B cell (primary cell): ENCODE data around the gene MCHR2. TPM values are rescaled to one million over a fixed set of nuclear protein-coding genes. Genes with fewer than 3 reads are reported as not detected.

Experiments used
- ATAC-seq: fragments of 200-7000 bp; cut with Tn5 transposase; one replicate; pipeline ENCODE4 v1.10.0; 2021; ENCODE audit warnings: low read depth, mild to moderate bottlenecking, moderate number of reproducible peaks, moderate library complexity
- CTCF ChIA-PET: fragments of 350-600 bp; sonication (Branson Sonifier 250); formaldehyde crosslinking; loops from one replicate; lab custom pipeline; 2021; ENCODE audit warnings: antibody characterized with exemption, inconsistent platforms; lab: Charles Lee
- POLR2A ChIA-PET: fragments of 350-600 bp; sonication (Branson Sonifier 250); formaldehyde crosslinking; loops from one replicate; lab custom pipeline; 2021; ENCODE audit warnings: antibody characterized with exemption; lab: Charles Lee
- DNase-seq: peaks from one replicate; pipeline ENCODE4 v3.0.0; 2013
- H2AFZ ChIP-seq: 2 replicates; pipeline ENCODE4 v1.6.1; 2012; ENCODE audit warnings: mild to moderate bottlenecking, low read depth, low read length; ENCODE audit not compliant: insufficient read depth, poor library complexity, severe bottlenecking
- H3K27ac ChIP-seq, 2 donors: 1 replicate in 1 of 2; 2 replicates in 1 of 2; pipeline ENCODE4 v1.5.1; 2012 to 2013; ENCODE audit warnings: low read length in 2 of 2, mild to moderate bottlenecking in 2 of 2, moderate library complexity in 1 of 2
- H3K27me3 ChIP-seq, 4 experiments: fragments of 200-600 bp in 1 of 4; sonication (generic) in 1 of 4; replicated peaks in 1 of 4; 1 replicate in 2 of 4; 2 replicates in 2 of 4; pipeline versions ENCODE4 v1.6.1 to v1.7.0; 2013 to 2016; ENCODE audit warnings: low read length in 3 of 4, mild to moderate bottlenecking in 2 of 4, mixed read lengths in 1 of 4, moderate library complexity in 1 of 4; ENCODE audit not compliant: insufficient read depth in 4 of 4, control insufficient read depth in 3 of 4; ENCODE audit errors: control extremely low read depth in 1 of 4
- H3K36me3 ChIP-seq, 2 experiments: replicated peaks in 1 of 2; 1 replicate in 1 of 2; 2 replicates in 1 of 2; pipeline versions ENCODE4 v1.6.1 to v1.7.1; 2013; ENCODE audit warnings: low read length in 1 of 2; ENCODE audit not compliant: insufficient read depth in 2 of 2, control insufficient read depth in 1 of 2; ENCODE audit errors: control extremely low read depth in 1 of 2, extremely low read depth in 1 of 2
- H3K4me1 ChIP-seq, 2 donors: fragments of 200-600 bp in 1 of 2; sonication (generic) in 1 of 2; 1 replicate in 1 of 2; 2 replicates in 1 of 2; pipeline versions ENCODE4 v1.5.1 to v1.6.1; 2013 to 2017; ENCODE audit warnings: low read length in 2 of 2; ENCODE audit not compliant: control insufficient read depth in 2 of 2, insufficient read depth in 2 of 2
- H3K4me2 ChIP-seq: replicated peaks from 2 replicates; pipeline ENCODE3; 2012; ENCODE audit warnings: mild to moderate bottlenecking, low read depth, low read length; ENCODE audit not compliant: poor library complexity, severe bottlenecking
- H3K4me3 ChIP-seq, 5 experiments: fragments of 200-600 bp in 1 of 5; sonication (generic) in 1 of 5; 1 replicate in 3 of 5; 2 replicates in 2 of 5; pipeline versions ENCODE4 v1.5.1 to v1.7.0; 2011 to 2016; ENCODE audit warnings: low read length in 4 of 5, mild to moderate bottlenecking in 4 of 5, low read depth in 2 of 5, control low read depth in 1 of 5, moderate library complexity in 1 of 5; ENCODE audit not compliant: insufficient read depth in 1 of 5; ENCODE audit errors: control extremely low read depth in 1 of 5, extremely low read depth in 1 of 5
- H3K79me2 ChIP-seq: fragments of 200-600 bp; sonication (generic); one replicate; pipeline ENCODE4 v1.6.0; 2016; ENCODE audit warnings: low read length; ENCODE audit not compliant: control insufficient read depth, insufficient read depth
- H3K9ac ChIP-seq: fragments of 200-600 bp; sonication (generic); 2 replicates; pipeline ENCODE4 v1.6.1; 2017; ENCODE audit warnings: mild to moderate bottlenecking, low read length, moderate library complexity
- H3K9me3 ChIP-seq, 3 donors: one replicate each; pipeline versions ENCODE4 v1.6.1 to v1.7.1; 2013; ENCODE audit warnings: low read length in 2 of 3; ENCODE audit not compliant: control insufficient read depth in 2 of 3, insufficient read depth in 1 of 3; ENCODE audit errors: control extremely low read depth in 1 of 3
- H4K20me1 ChIP-seq: 2 replicates; pipeline ENCODE4 v1.6.0; 2012; ENCODE audit warnings: mild to moderate bottlenecking, low read length; ENCODE audit not compliant: insufficient read depth, control insufficient read depth, poor library complexity, severe bottlenecking
- H3K27ac Mint-ChIP-seq: one replicate; pipeline ENCODE4 v1.8.0; 2021; ENCODE audit warnings: mixed read lengths
- H3K27me3 Mint-ChIP-seq: one replicate; pipeline ENCODE4 v1.8.0; 2021; ENCODE audit warnings: mixed read lengths
- H3K4me1 Mint-ChIP-seq: one replicate; pipeline ENCODE4 v1.8.0; 2021; ENCODE audit warnings: mixed read lengths
- H3K4me3 Mint-ChIP-seq: one replicate; pipeline ENCODE4 v1.8.0; 2021; ENCODE audit warnings: mixed read lengths
- H3K9me3 Mint-ChIP-seq: one replicate; pipeline ENCODE4 v1.8.0; 2022; ENCODE audit warnings: mixed read lengths; ENCODE audit not compliant: insufficient read depth
- EZH2 ChIP-seq: IDR thresholded peaks from 2 replicates; pipeline ENCODE4 v1.6.1; 2012; ENCODE audit warnings: borderline replicate concordance, low read depth, mild to moderate bottlenecking, moderate library complexity, low read length; ENCODE audit not compliant: insufficient read depth, poor library complexity, severe bottlenecking
- WGBS: methylation state at CpG from one replicate; pipeline ENCODE4 v1.1.5; 2013; ENCODE audit warnings: missing lambda C conversion rate; ENCODE audit not compliant: insufficient coverage; 5-methylcytosine and 5-hydroxymethylcytosine counted together
- intact Hi-C: fragments of 100-400 bp; cut with micrococcal nuclease; formaldehyde crosslinking; loops from one replicate; pipeline ENCODE4 v1.10.0; 2022
- polyA plus RNA-seq: library from polyadenylated mRNA; depleted of rRNA; stranded (reverse); fragments of >200 nt; gene quantifications from 2 replicates; pipeline ENCODE4 v1.2.3, GENCODE V29; 2012
- total RNA-seq, 2 donors: library from RNA; stranded (reverse); fragments of 120-200 nt in 1 of 2; gene quantifications; 1 replicate in 1 of 2; 2 replicates in 1 of 2; pipeline versions ENCODE4 v1.2.3 to v1.2.4, GENCODE V29; 2013 to 2022
- TF ChIP-seq, protein P1 (sequence below): fragments of 200-600 bp; IDR thresholded peaks from one replicate; pipeline ENCODE4 v1.8.0; 2022; ENCODE audit warnings: antibody characterized with exemption, mild to moderate bottlenecking

The MCHR2 gene
- total and polyA plus RNA-seq, 2 donors (not counting 1 experiment from before 2014, with no cell fraction given), result not detected

GRCh38 chr6:100035873-100036653 is 42.0 kb upstream of the MCHR2 start:
- Mint-ChIP-seq H3K27me3 (peaks cover 5% of the 10 kb centered on the region), H3K4me1 (no peaks in the 10 kb centered on the region), H3K4me3 (no peak overlapping the region), H3K9me3 (peaks cover 3% of the 10 kb centered on the region), H3K27ac (no peak overlapping the region)
- H3K4me1 ChIP-seq, result no peaks in the 10 kb centered on the region
- intact Hi-C loops, result no loop called here
- H3K4me2 ChIP-seq, result no peak overlapping the region
- H4K20me1 ChIP-seq, result no peaks in the 10 kb centered on the region
- H3K27me3 ChIP-seq, result no peaks in the 10 kb centered on the region
- no peaks in the 10 kb centered on the region for H3K36me3 ChIP-seq
- POLR2A ChIA-PET, result no interaction called here
- WGBS, result 22% methylated on average over 3 of the region's 8 CpGs
- H3K9ac ChIP-seq, result no peak overlapping the region
- no peak for TF ChIP-seq EZH2
- TF ChIP-seq, protein P1, sequence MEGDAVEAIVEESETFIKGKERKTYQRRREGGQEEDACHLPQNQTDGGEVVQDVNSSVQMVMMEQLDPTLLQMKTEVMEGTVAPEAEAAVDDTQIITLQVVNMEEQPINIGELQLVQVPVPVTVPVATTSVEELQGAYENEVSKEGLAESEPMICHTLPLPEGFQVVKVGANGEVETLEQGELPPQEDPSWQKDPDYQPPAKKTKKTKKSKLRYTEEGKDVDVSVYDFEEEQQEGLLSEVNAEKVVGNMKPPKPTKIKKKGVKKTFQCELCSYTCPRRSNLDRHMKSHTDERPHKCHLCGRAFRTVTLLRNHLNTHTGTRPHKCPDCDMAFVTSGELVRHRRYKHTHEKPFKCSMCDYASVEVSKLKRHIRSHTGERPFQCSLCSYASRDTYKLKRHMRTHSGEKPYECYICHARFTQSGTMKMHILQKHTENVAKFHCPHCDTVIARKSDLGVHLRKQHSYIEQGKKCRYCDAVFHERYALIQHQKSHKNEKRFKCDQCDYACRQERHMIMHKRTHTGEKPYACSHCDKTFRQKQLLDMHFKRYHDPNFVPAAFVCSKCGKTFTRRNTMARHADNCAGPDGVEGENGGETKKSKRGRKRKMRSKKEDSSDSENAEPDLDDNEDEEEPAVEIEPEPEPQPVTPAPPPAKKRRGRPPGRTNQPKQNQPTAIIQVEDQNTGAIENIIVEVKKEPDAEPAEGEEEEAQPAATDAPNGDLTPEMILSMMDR, result no peak
- CTCF ChIA-PET, result no interaction called here
- DNase-seq (no peak), ATAC-seq (no peak)
- no peak overlapping the region for H3K4me3 ChIP-seq
- H3K9me3 ChIP-seq, result peaks cover 0 to 4% (median 0%) of the 10 kb centered on the region in 3 donors
- H3K79me2 ChIP-seq, result no peaks in the 10 kb centered on the region
- no peak overlapping the region for H3K27ac ChIP-seq
- no peak overlapping the region for H2AFZ ChIP-seq

DNA sequence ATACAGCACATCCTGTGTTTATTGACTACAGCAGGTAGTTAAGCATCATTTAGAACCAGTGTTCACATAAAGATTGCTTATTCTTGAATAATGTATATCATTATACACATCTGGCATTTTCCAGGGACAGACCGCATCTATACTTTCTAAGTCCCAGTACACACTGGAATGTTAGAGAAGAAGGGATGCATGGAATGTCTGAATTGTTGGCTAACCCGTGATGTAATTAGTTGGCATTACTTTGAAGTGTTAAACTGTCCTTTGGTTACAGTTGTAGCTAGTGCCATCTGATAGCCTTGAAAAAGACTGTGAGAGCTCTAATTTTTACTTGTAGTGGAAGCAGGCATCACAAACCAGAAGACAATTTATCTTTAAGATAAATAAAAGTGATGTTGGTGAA is 29.8 kb upstream of the MCHR2 start:
- intact Hi-C loops, result no loop called here
- no peak overlapping the region for H3K27ac ChIP-seq
- CTCF ChIA-PET, result no interaction called here
- DNase-seq (no peak), ATAC-seq (no peak)
- Mint-ChIP-seq H3K27ac (no peak overlapping the region), H3K4me1 (no peaks in the 10 kb centered on the region), H3K4me3 (no peak overlapping the region), H3K27me3 (peaks cover 2% of the 10 kb centered on the region), H3K9me3 (no peaks in the 10 kb centered on the region)
- H3K9me3 ChIP-seq, result no peaks in the 10 kb centered on the region
- H3K27me3 ChIP-seq, result no peaks in the 10 kb centered on the region
- no peaks in the 10 kb centered on the region for H3K36me3 ChIP-seq
- H3K4me2 ChIP-seq, result no peak overlapping the region
- TF ChIP-seq, protein P1, result no peak
- TF ChIP-seq EZH2, result no peak
- H3K79me2 ChIP-seq, result no peaks in the 10 kb centered on the region
- H4K20me1 ChIP-seq, result no peaks in the 10 kb centered on the region
- no peaks in the 10 kb centered on the region for H3K4me1 ChIP-seq
- H3K9ac ChIP-seq, result no peak overlapping the region
- POLR2A ChIA-PET, result no interaction called here
- H3K4me3 ChIP-seq, result no peak overlapping the region
- WGBS, result 57% methylated on average over 1 of the region's 2 CpGs
- no peak overlapping the region for H2AFZ ChIP-seq
